Psoas muscle (tissue), 8 donors: ENCODE measurements around the gene VIPR2. TPM values are rescaled to one million over a fixed set of nuclear protein-coding genes. Genes with fewer than 3 reads are reported as not detected.
"Not testable (repeated sequence)": the region's sequence is repeated elsewhere in the genome, so short reads cannot be mapped to it uniquely, and the experiment has no call there.

Experiments
- ATAC-seq, 4 donors: fragments of 200-7000 bp; cut with Tn5 transposase; one replicate each; pipeline ENCODE4 v1.9.1; 2020; ENCODE audit warnings: moderate library complexity in 3 of 4, mild to moderate bottlenecking in 2 of 4
- DNase-seq, 2 donors: peaks; one replicate each; pipeline ENCODE4 v3.0.0-alpha.2; 2020
- H3K27ac ChIP-seq: fragments of 200-600 bp; one replicate; pipeline ENCODE4 v1.8.0; 2022
- H3K27me3 ChIP-seq, 3 donors: fragments of 200-600 bp in 1 of 3; one replicate each; pipeline versions ENCODE4 v1.6.1 to v1.8.0; 2013 to 2022; ENCODE audit warnings: low read length in 2 of 3, mild to moderate bottlenecking in 2 of 3, moderate library complexity in 1 of 3; ENCODE audit not compliant: insufficient read depth in 3 of 3
- H3K36me3 ChIP-seq, 2 donors: fragments of 200-600 bp in 1 of 2; one replicate each; pipeline versions ENCODE4 v1.6.1 to v1.8.0; 2013 to 2022; ENCODE audit warnings: low read depth in 1 of 2, mild to moderate bottlenecking in 1 of 2, moderate library complexity in 1 of 2; ENCODE audit not compliant: insufficient read depth in 1 of 2
- H3K4me1 ChIP-seq: fragments of 200-600 bp; one replicate; pipeline ENCODE4 v1.8.0; 2022
- H3K4me3 ChIP-seq: fragments of 200-600 bp; one replicate; pipeline ENCODE4 v1.8.0; 2022; ENCODE audit warnings: mild to moderate bottlenecking
- H3K9me3 ChIP-seq: fragments of 200-600 bp; one replicate; pipeline ENCODE4 v1.8.0; 2022
- WGBS, 3 donors: extraction: QIAGEN DNeasy Blood & Tissue Kit; methylation state at CpG; one replicate each; pipeline versions ENCODE4 v1.1.6 to v1.1.7; 2013; 5-methylcytosine and 5-hydroxymethylcytosine counted together
- intact Hi-C, 2 donors: fragments of 100-400 bp; cut with DNase I; formaldehyde crosslinking; loops; one replicate each; pipeline versions ENCODE4 v1.11.0 to v1.14.2; 2022
- polyA plus RNA-seq, 3 donors: library from polyadenylated mRNA; stranded (reverse); fragments of 200-250 nt; gene quantifications; one replicate each; pipeline ENCODE4 v1.2.3, GENCODE V29; 2013
- total RNA-seq, 4 donors: library from RNA; stranded (reverse); fragmentation: NEBNext Ultra II Directional in 2 of 4; extraction: Animal tissue kit (Norgen Biotek cat#: 25700) in 2 of 4; gene quantifications; one replicate each; pipeline versions ENCODE4 v1.2.1 to v1.2.4, GENCODE V29; 2021 to 2023
- TF ChIP-seq, protein P1 (sequence below): fragments of 200-600 bp; IDR thresholded peaks from one replicate; pipeline ENCODE4 v1.8.0; 2022; ENCODE audit warnings: antibody characterized with exemption
- donor health status: healthy with polysubstance abuse.
- donor health status: DM: no; HTN: no; CAD: no; lungs with moderate emphysema.
- donor health status: Bipolar disorder and iron deficiency.
- donor health status: healthy.
- donor health status: DM: yes; HTN: yes; CAD: no.
- donor health status: DM: no; HTN: no; CAD: no.
- donor health status: DM: no; HTN: no; CAD: no.
- donor health status: DM: yes; HTN: yes; CAD: no.

The VIPR2 gene
- total and polyA plus RNA-seq, 7 donors, result 0.60 to 3.6 (median 2.4) TPM

GRCh38 chr7:159126311-159127260 is 18.1 kb downstream of the VIPR2 start:
- peak in 1 of 2 donors; percentile 15 for DNase-seq
- Histone ChIP-seq H3K36me3 (no peaks in the 10 kb centered on the region), H3K4me3 (no peak overlapping the region), H3K4me1 (no peaks in the 10 kb centered on the region), H3K27me3 (no peaks in the 10 kb centered on the region), H3K27ac (no peak overlapping the region), H3K9me3 (no peaks in the 10 kb centered on the region)
- intact Hi-C loops, result loop anchor here in 1 of 2 donors (5.0 kb wide), 1 partner anchor 69 kb away; no protein-coding TSS in a partner anchor
- TF ChIP-seq, protein P1, sequence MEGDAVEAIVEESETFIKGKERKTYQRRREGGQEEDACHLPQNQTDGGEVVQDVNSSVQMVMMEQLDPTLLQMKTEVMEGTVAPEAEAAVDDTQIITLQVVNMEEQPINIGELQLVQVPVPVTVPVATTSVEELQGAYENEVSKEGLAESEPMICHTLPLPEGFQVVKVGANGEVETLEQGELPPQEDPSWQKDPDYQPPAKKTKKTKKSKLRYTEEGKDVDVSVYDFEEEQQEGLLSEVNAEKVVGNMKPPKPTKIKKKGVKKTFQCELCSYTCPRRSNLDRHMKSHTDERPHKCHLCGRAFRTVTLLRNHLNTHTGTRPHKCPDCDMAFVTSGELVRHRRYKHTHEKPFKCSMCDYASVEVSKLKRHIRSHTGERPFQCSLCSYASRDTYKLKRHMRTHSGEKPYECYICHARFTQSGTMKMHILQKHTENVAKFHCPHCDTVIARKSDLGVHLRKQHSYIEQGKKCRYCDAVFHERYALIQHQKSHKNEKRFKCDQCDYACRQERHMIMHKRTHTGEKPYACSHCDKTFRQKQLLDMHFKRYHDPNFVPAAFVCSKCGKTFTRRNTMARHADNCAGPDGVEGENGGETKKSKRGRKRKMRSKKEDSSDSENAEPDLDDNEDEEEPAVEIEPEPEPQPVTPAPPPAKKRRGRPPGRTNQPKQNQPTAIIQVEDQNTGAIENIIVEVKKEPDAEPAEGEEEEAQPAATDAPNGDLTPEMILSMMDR, result no peak
- 86 to 87% (median 86%) methylated on average over 21 of the region's 21 CpGs for WGBS, 3 donors
- ATAC-seq, result no peak

- peak in 1 of 2 donors; percentile 13 for DNase-seq
- TF ChIP-seq, protein P1, result no peak
- Histone ChIP-seq H3K27me3 (no peaks in the 10 kb centered on the region), H3K36me3 (no peaks in the 10 kb centered on the region), H3K4me1 (no peaks in the 10 kb centered on the region), H3K9me3 (no peaks in the 10 kb centered on the region), H3K4me3 (no peak overlapping the region), H3K27ac (no peak overlapping the region)
- ATAC-seq, result no peak
- intact Hi-C loops, result loop anchor here in 1 of 2 donors (5.0 kb wide), 1 partner anchor 69 kb away; no protein-coding TSS in a partner anchor
- 59 to 77% (median 65%) methylated on average over 3 of the region's 3 CpGs for WGBS, 3 donors
Measured at GRCh38 chr7:159125955-159126270, 18.8 kb downstream of the VIPR2 start.

DNA sequence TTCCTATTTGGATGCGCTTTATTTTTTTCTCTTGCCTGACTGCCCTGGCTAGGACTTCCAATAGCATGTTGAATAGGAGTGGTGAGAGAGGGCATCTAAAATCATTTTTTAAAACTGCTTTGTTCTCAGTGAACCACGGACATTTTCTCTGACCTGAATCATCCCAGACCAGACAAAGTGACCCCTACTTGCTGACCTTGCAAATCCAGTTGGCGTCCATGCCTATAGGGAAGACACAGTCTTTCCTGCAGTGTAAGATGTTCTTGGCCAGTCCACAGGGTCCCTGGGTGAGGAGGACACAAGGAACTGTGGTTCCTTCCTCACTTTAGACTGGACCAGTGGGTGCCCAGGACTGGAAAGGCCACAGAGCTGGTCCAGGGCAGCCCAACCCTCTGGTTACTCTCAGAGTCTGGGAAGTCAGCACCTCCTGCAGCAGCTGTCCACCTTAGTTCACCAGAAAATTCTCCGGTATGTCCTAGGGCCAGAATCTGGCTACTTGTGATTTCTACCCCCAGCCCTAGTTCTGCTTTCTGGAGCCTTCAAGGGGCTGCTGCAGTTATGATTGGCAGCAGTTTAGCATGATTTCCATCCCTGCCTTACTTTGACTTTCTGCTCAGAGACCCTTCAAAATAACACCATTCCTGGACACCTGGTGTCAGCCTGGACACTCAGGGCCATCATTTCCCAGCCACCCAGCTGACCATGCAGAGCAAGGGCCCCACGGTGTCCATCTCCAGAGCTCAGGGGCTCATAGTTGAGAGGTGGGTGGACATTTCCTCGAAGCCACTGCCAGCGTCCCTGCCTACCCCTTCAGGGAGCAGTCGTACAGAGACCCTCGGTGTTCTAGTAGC is 19.3 kb downstream of the VIPR2 start:
- H3K27me3 ChIP-seq, result no peaks in the 10 kb centered on the region
- intact Hi-C loops, result loop anchor here in 1 of 2 donors (5.0 kb wide), 1 partner anchor 68 kb away; no protein-coding TSS in a partner anchor
- no peak overlapping the region for H3K27ac ChIP-seq
- WGBS, 3 donors, result 81 to 91% (median 87%) methylated on average over 9 of the region's 9 CpGs
- ATAC-seq (no peak), DNase-seq (peak in 1 of 2 donors; percentile 12)
- TF ChIP-seq, protein P1, result no peak
- H3K4me3 ChIP-seq, result no peak overlapping the region
- no peaks in the 10 kb centered on the region for H3K9me3 ChIP-seq
- no peaks in the 10 kb centered on the region for H3K4me1 ChIP-seq
- no peaks in the 10 kb centered on the region for H3K36me3 ChIP-seq

- DNase-seq, H3K4me1 ChIP-seq, H3K36me3 ChIP-seq, ATAC-seq, H3K27me3 ChIP-seq, intact Hi-C loops, H3K9me3 ChIP-seq, H3K4me3 ChIP-seq, H3K27ac ChIP-seq: not testable (repeated sequence)
- 67 to 74% (median 72%) methylated on average over 1 of the region's 1 CpG for WGBS, 3 donors
Measured at GRCh38 chr7:159123793-159124192, 20.9 kb downstream of the VIPR2 start.

- H3K4me3 ChIP-seq, H3K27ac ChIP-seq: not testable (repeated sequence)
Measured at GRCh38 chr7:159123294-159123693, 21.4 kb downstream of the VIPR2 start.

More at GRCh38 chr7:159123294-159123693, 21.4 kb downstream of the VIPR2 start:
- H3K36me3 ChIP-seq, intact Hi-C loops, H3K27me3 ChIP-seq, ATAC-seq, DNase-seq, H3K9me3 ChIP-seq, H3K4me1 ChIP-seq: not testable (repeated sequence)
